Liver (tissue), 9 donors: ENCODE results near the gene TNXB. TPM values are rescaled to one million over a fixed set of nuclear protein-coding genes. Genes with fewer than 3 reads are reported as not detected.

Experiments used
- DNase-seq: peaks from one replicate; pipeline ENCODE4 v3.0.0-alpha.2; 2017; ENCODE audit warnings: low spot score
- H3K27ac ChIP-seq, 2 donors: one replicate each; pipeline ENCODE4 v1.7.0; 2013; ENCODE audit warnings: inconsistent platforms in 2 of 2, low read length in 2 of 2, control low read depth in 1 of 2, low read depth in 1 of 2, mild to moderate bottlenecking in 1 of 2
- H3K27me3 ChIP-seq, 4 donors: one replicate each; pipeline versions ENCODE4 v1.6.1 to v1.7.0; 2013; ENCODE audit warnings: low read length in 3 of 4, inconsistent platforms in 1 of 4, mild to moderate bottlenecking in 1 of 4, moderate library complexity in 1 of 4; ENCODE audit not compliant: control insufficient read depth in 4 of 4, insufficient read depth in 4 of 4
- H3K36me3 ChIP-seq, 4 donors: one replicate each; pipeline versions ENCODE4 v1.6.1 to v1.7.0; 2013; ENCODE audit warnings: low read length in 3 of 4, mild to moderate bottlenecking in 3 of 4, low read depth in 1 of 4, moderate library complexity in 1 of 4; ENCODE audit not compliant: control insufficient read depth in 4 of 4, insufficient read depth in 3 of 4
- H3K4me1 ChIP-seq, 4 donors: one replicate each; pipeline versions ENCODE4 v1.6.1 to v1.7.0; 2013; ENCODE audit warnings: low read length in 3 of 4, mild to moderate bottlenecking in 3 of 4, moderate library complexity in 1 of 4; ENCODE audit not compliant: control insufficient read depth in 4 of 4, insufficient read depth in 4 of 4
- H3K4me3 ChIP-seq, 3 donors: one replicate each; pipeline versions ENCODE4 v1.6.1 to v1.7.0; 2013; ENCODE audit warnings: low read length in 3 of 3, control low read depth in 1 of 3, low read depth in 1 of 3, mild to moderate bottlenecking in 1 of 3
- H3K9ac ChIP-seq, 2 donors: one replicate each; pipeline ENCODE4 v1.7.0; 2013; ENCODE audit warnings: low read length in 2 of 2, mild to moderate bottlenecking in 2 of 2, moderate library complexity in 2 of 2, control low read depth in 1 of 2, low read depth in 1 of 2
- H3K9me3 ChIP-seq, 4 donors: one replicate each; pipeline versions ENCODE4 v1.6.1 to v1.7.0; 2013; ENCODE audit warnings: low read length in 3 of 4; ENCODE audit not compliant: control insufficient read depth in 4 of 4
- EGR1 ChIP-seq, 2 donors: IDR thresholded peaks; 2 replicates each; pipeline ENCODE4 v1.6.1; 2016 to 2018; ENCODE audit warnings: antibody characterized with exemption in 2 of 2, low read depth in 2 of 2
- FOXA1 ChIP-seq: IDR thresholded peaks from 2 replicates; pipeline ENCODE4 v1.6.1; 2016; ENCODE audit warnings: antibody characterized with exemption
- HNF4A ChIP-seq, 2 donors: conservative IDR thresholded peaks; 2 replicates each; pipeline ENCODE4 v1.6.1; 2016; ENCODE audit warnings: antibody characterized with exemption in 2 of 2, mild to moderate bottlenecking in 2 of 2
- HNF4G ChIP-seq: IDR thresholded peaks from 2 replicates; pipeline ENCODE4 v1.6.1; 2016; ENCODE audit warnings: antibody characterized with exemption
- NR2F2 ChIP-seq: IDR thresholded peaks from 2 replicates; pipeline ENCODE4 v1.6.1; 2016; ENCODE audit warnings: antibody characterized with exemption
- RAD21 ChIP-seq, 2 donors: IDR thresholded peaks; 2 replicates each; pipeline ENCODE4 v1.6.1; 2016; ENCODE audit warnings: antibody characterized with exemption in 2 of 2, mild to moderate bottlenecking in 2 of 2
- RXRA ChIP-seq, 2 donors: IDR thresholded peaks; 2 replicates each; pipeline ENCODE4 v1.6.1; 2017 to 2018; ENCODE audit warnings: antibody characterized with exemption in 2 of 2, mild to moderate bottlenecking in 1 of 2
- SP1 ChIP-seq: IDR thresholded peaks from 2 replicates; pipeline ENCODE4 v1.6.1; 2018; ENCODE audit warnings: antibody characterized with exemption, mild to moderate bottlenecking
- TAF1 ChIP-seq: conservative IDR thresholded peaks from 2 replicates; pipeline ENCODE4 v1.6.1; 2016; ENCODE audit warnings: antibody characterized with exemption, mild to moderate bottlenecking
- YY1 ChIP-seq: IDR thresholded peaks from 2 replicates; pipeline ENCODE4 v1.6.1; 2016; ENCODE audit warnings: antibody characterized with exemption, mild to moderate bottlenecking
- WGBS: extraction: QIAGEN DNeasy Blood & Tissue Kit; methylation state at CpG from one replicate; pipeline ENCODE4 v1.1.7; 2013; 5-methylcytosine and 5-hydroxymethylcytosine counted together
- polyA plus RNA-seq, 2 donors: library from polyadenylated mRNA; stranded (reverse) in 1 of 2; unstranded in 1 of 2; fragments of 200-250 nt in 1 of 2; fragments of >200 nt in 1 of 2; fragmentation: Nextera tagmentation in 1 of 2; extraction: Ambion mirVana in 1 of 2; gene quantifications; one replicate each; pipeline versions ENCODE4 v1.2.1 to v1.2.3, GENCODE V29; 2013 to 2015
- total RNA-seq, 2 donors: library from RNA; depleted of rRNA; stranded (reverse); fragments of >200 nt; gene quantifications; one replicate each; pipeline ENCODE4 v1.2.3, GENCODE V29; 2014
- TF ChIP-seq, protein P1 (sequence below): IDR thresholded peaks from 2 replicates; pipeline ENCODE4 v1.6.1; 2016; ENCODE audit warnings: antibody characterized with exemption
- TF ChIP-seq, protein P2 (sequence below): fragments of 150-350 bp; IDR thresholded peaks from 2 replicates; pipeline ENCODE4 v1.5.1; 2017; ENCODE audit warnings: improper control_type of control experiment, low read depth, low read length; ENCODE audit not compliant: missing input control
- TF ChIP-seq, protein P3 (sequence below): IDR thresholded peaks from 2 replicates; pipeline ENCODE4 v1.6.1; 2016; ENCODE audit warnings: antibody characterized with exemption, mild to moderate bottlenecking
- donor health status: healthy.
- donor health status: healthy.
- donor health status: healthy.
- donor health status: healthy.
- donor health status: healthy.

The TNXB gene
- total and polyA plus RNA-seq, 4 donors: 3.0 to 17.1 (median 5.6) TPM

GRCh38 chr6:32149932-32150870 lies 41.1 kb upstream of the TNXB start:
- Histone ChIP-seq H3K36me3 (no peaks in the 10 kb centered on the region), H3K4me3 (no peak overlapping the region), H3K9ac (no peak overlapping the region), H3K9me3 (peaks cover 0 to 2% (median 0%) of the 10 kb centered on the region in 4 donors), H3K27me3 (peaks cover 0 to 5% (median 0%) of the 10 kb centered on the region in 4 donors), H3K27ac (no peak overlapping the region), H3K4me1 (peaks cover 6 to 22% (median 10%) of the 10 kb centered on the region in 4 donors)
- 43% methylated on average over 55 of the region's 55 CpGs for WGBS
- TF ChIP-seq YY1: no peak
- no peak for TF ChIP-seq RAD21 (IDR thresholded peaks at IDR 0.05)
- TF ChIP-seq, protein P1, sequence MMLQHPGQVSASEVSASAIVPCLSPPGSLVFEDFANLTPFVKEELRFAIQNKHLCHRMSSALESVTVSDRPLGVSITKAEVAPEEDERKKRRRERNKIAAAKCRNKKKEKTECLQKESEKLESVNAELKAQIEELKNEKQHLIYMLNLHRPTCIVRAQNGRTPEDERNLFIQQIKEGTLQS: no peak
- TF ChIP-seq, protein P2, sequence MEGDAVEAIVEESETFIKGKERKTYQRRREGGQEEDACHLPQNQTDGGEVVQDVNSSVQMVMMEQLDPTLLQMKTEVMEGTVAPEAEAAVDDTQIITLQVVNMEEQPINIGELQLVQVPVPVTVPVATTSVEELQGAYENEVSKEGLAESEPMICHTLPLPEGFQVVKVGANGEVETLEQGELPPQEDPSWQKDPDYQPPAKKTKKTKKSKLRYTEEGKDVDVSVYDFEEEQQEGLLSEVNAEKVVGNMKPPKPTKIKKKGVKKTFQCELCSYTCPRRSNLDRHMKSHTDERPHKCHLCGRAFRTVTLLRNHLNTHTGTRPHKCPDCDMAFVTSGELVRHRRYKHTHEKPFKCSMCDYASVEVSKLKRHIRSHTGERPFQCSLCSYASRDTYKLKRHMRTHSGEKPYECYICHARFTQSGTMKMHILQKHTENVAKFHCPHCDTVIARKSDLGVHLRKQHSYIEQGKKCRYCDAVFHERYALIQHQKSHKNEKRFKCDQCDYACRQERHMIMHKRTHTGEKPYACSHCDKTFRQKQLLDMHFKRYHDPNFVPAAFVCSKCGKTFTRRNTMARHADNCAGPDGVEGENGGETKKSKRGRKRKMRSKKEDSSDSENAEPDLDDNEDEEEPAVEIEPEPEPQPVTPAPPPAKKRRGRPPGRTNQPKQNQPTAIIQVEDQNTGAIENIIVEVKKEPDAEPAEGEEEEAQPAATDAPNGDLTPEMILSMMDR: no peak
- TF ChIP-seq SP1: no peak
- TF ChIP-seq HNF4G: no peak
- TF ChIP-seq, protein P3, sequence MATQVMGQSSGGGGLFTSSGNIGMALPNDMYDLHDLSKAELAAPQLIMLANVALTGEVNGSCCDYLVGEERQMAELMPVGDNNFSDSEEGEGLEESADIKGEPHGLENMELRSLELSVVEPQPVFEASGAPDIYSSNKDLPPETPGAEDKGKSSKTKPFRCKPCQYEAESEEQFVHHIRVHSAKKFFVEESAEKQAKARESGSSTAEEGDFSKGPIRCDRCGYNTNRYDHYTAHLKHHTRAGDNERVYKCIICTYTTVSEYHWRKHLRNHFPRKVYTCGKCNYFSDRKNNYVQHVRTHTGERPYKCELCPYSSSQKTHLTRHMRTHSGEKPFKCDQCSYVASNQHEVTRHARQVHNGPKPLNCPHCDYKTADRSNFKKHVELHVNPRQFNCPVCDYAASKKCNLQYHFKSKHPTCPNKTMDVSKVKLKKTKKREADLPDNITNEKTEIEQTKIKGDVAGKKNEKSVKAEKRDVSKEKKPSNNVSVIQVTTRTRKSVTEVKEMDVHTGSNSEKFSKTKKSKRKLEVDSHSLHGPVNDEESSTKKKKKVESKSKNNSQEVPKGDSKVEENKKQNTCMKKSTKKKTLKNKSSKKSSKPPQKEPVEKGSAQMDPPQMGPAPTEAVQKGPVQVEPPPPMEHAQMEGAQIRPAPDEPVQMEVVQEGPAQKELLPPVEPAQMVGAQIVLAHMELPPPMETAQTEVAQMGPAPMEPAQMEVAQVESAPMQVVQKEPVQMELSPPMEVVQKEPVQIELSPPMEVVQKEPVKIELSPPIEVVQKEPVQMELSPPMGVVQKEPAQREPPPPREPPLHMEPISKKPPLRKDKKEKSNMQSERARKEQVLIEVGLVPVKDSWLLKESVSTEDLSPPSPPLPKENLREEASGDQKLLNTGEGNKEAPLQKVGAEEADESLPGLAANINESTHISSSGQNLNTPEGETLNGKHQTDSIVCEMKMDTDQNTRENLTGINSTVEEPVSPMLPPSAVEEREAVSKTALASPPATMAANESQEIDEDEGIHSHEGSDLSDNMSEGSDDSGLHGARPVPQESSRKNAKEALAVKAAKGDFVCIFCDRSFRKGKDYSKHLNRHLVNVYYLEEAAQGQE: no peak
- no peak for TF ChIP-seq NR2F2
- no peak for TF ChIP-seq HNF4A (conservative IDR thresholded peaks at IDR 0.05)
- no peak for DNase-seq

- Histone ChIP-seq H3K27ac (no peak overlapping the region), H3K36me3 (no peaks in the 10 kb centered on the region), H3K9ac (no peak overlapping the region), H3K4me1 (peaks cover 0 to 12% (median 5%) of the 10 kb centered on the region in 4 donors), H3K27me3 (peaks cover 0 to 5% (median 0%) of the 10 kb centered on the region in 4 donors), H3K9me3 (peaks cover 0 to 2% (median 0%) of the 10 kb centered on the region in 4 donors), H3K4me3 (peak overlapping the region in 1 of 3 donors; percentile 1)
- TF ChIP-seq RAD21 (IDR thresholded peaks at IDR 0.05) (no peak), TAF1 (no peak), SP1 (no peak), HNF4A (conservative IDR thresholded peaks at IDR 0.05) (no peak), FOXA1 (no peak), RXRA (IDR thresholded peaks at IDR 0.05) (no peak), EGR1 (IDR thresholded peaks at IDR 0.05; ENCODE audit: low read depth in 2 of 2) (no peak)
- TF ChIP-seq, protein P2: no peak
- TF ChIP-seq, protein P3: no peak
- TF ChIP-seq, protein P1: no peak
- DNase-seq: no peak
- WGBS: 41% methylated on average over 47 of the region's 47 CpGs
Observed at GRCh38 chr6:32149092-32149755, 40.1 kb upstream of the TNXB start.
